DND-41 (cell line): Measurements from ENCODE around the gene CMTR1.

Experiments used
- CTCF ChIP-seq: IDR thresholded peaks from 2 replicates; pipeline ENCODE4 v1.5.1; 2012; ENCODE audit warnings: borderline replicate concordance, low read length, moderate library complexity, mild to moderate bottlenecking; ENCODE audit not compliant: poor library complexity, severe bottlenecking; ENCODE audit errors: extremely low read depth
- EZH2 ChIP-seq: IDR thresholded peaks from 3 replicates; pipeline ENCODE4 v1.6.1; 2012; ENCODE audit warnings: borderline replicate concordance, low read depth, mild to moderate bottlenecking, moderate library complexity, low read length, inconsistent platforms; ENCODE audit not compliant: severe bottlenecking

- TF ChIP-seq CTCF = no peak
- TF ChIP-seq EZH2 = no peak
Measured at GRCh38 chr6:37506479-37506878, 73.5 kb downstream of the CMTR1 start.
